ENCODE data around the gene TENT5C. TPM values are rescaled to one million over a fixed set of nuclear protein-coding genes. Genes with fewer than 3 reads are reported as not detected.

The TENT5C gene
- total RNA-seq, 1 experiment from 2014 or later, result 1.4 TPM

DNA sequence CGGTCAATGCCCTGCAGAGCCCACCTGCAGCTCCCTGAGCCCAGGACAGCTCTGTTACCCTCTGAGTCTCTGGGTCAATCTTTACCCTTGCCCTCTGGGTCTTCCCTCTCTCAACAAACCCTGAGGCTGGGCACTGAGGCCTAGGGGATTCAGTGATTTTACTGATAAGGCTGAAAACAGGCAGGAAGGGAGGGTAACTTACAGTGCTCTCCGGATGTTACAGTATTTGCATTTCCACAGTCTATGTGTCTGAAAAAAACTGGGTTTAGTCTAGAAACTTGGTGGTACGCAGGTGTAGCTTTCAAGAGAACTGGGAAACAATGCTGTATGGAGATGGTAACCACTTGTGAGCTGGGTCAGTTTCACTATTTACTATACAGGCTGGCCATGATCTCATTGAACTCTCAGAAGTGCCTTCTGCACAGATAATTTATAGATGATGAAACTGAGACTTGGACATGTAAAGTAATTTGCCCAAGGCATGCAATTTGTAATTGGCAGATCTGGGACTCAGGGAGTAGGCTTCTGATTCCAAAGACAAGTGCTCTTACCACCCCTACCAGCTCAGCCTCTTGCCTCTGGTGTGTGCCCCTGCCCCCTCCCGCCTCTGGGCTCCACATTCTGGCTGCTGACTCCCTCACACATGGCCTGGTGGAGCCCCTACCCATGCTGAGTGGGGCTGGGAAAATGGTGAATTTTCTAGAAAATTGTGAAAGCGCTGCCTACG, 48.8 kb downstream of the TENT5C start:
- Histone ChIP-seq H3K4me3 (replicated peaks in 1 of 2; ENCODE audit: low read depth in 1 of 2, low read length in 2 of 2) (no peak overlapping the region), H3K9ac (ENCODE audit: low read length) (no peak overlapping the region), H3K4me1 (ENCODE audit: control insufficient read depth in 1 of 2, insufficient read depth in 2 of 2, low read length in 2 of 2) (peaks cover 5 to 10% of the 10 kb centered on the region in 2 experiments), H3K9me2 (ENCODE audit: insufficient read depth) (no peaks in the 10 kb centered on the region), H2AFZ (ENCODE audit: low read depth, low read length, poor library complexity, severe bottlenecking) (no peak overlapping the region), H3K79me2 (ENCODE audit: insufficient read depth, low read length) (no peaks in the 10 kb centered on the region), H3K27ac (ENCODE audit: low read depth, low read length) (no peak overlapping the region), H3K4me2 (ENCODE audit: low read length) (no peak overlapping the region), H3K36me3 (ENCODE audit: control insufficient read depth in 1 of 2, insufficient read depth in 2 of 2, low read length in 2 of 2) (no peaks in the 10 kb centered on the region), H4K20me1 (ENCODE audit: insufficient read depth) (no peaks in the 10 kb centered on the region), H3K9me3 (ENCODE audit: control insufficient read depth in 1 of 2, insufficient read depth in 1 of 2, low read depth in 1 of 2, low read length in 2 of 2) (no peaks in the 10 kb centered on the region), H3K27me3 (ENCODE audit: insufficient read depth, low read length) (no peaks in the 10 kb centered on the region)
- intact Hi-C loops (cut with micrococcal nuclease), result no loop called here
- no TSS peak for BruUV-seq (replicated peaks)
- TF ChIP-seq FOSL1 (IDR thresholded peaks at IDR 0.05; ENCODE audit: low read depth), result no peak
- no peak for TF ChIP-seq CEBPB (IDR thresholded peaks at IDR 0.05; ENCODE audit: low read depth)
- TF ChIP-seq SP1 (IDR thresholded peaks at IDR 0.05; ENCODE audit: low read depth), result no peak
- TF ChIP-seq EZH2 (IDR thresholded peaks at IDR 0.05), result no peak
- no peak for TF ChIP-seq CBX3 (IDR thresholded peaks at IDR 0.05; ENCODE audit: low read depth)
- ChIA-PET RAD21 (ENCODE audit: low non-redundant PET in 1 of 2, low total read pairs in 2 of 2, uncharacterized antibody in 2 of 2, unreplicated experiment in 2 of 2) (no interaction called here), CTCF (no interaction called here), POLR2A (no interaction called here)
- no peak for DNase-seq (ENCODE audit: low read depth, low spot score)
- ATAC-seq, result no peak

DNA sequence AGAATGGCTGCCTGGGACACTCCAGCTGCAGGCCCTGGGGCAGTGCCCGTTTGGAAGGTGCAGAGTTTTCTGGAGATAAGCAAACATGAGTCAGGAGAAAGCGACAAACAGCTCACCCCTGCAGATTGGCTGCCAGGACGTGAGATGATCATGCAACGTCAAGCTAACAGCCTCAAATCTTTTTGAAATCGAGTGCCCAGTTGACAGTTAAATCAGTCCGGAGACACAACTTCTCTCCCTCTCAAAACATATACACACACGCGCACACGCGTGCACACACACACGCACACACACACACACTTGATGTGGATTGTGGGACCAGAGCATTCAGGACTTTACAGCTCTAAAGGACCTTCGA, 49.4 kb downstream of the TENT5C start:
- DNase-seq (ENCODE audit: low read depth, low spot score) (no peak), ATAC-seq (no peak)
- H3K27me3 ChIP-seq (ENCODE audit: insufficient read depth, low read length), result no peaks in the 10 kb centered on the region
- H3K79me2 ChIP-seq (ENCODE audit: insufficient read depth, low read length), result no peaks in the 10 kb centered on the region
- H3K36me3 ChIP-seq (ENCODE audit: control insufficient read depth in 1 of 2, insufficient read depth in 2 of 2, low read length in 2 of 2), result no peaks in the 10 kb centered on the region
- no TSS peak for BruUV-seq (replicated peaks)
- ChIA-PET POLR2A (no interaction called here), CTCF (no interaction called here), RAD21 (ENCODE audit: low non-redundant PET in 1 of 2, low total read pairs in 2 of 2, uncharacterized antibody in 2 of 2, unreplicated experiment in 2 of 2) (no interaction called here)
- no peak overlapping the region for H3K9ac ChIP-seq (ENCODE audit: low read length)
- no peaks in the 10 kb centered on the region for H4K20me1 ChIP-seq (ENCODE audit: insufficient read depth)
- no peak overlapping the region for H3K27ac ChIP-seq (ENCODE audit: low read depth, low read length)
- peaks cover 5 to 10% of the 10 kb centered on the region in 2 experiments for H3K4me1 ChIP-seq (ENCODE audit: control insufficient read depth in 1 of 2, insufficient read depth in 2 of 2, low read length in 2 of 2)
- H3K4me3 ChIP-seq (replicated peaks in 1 of 2; ENCODE audit: low read depth in 1 of 2, low read length in 2 of 2), result no peak overlapping the region
- TF ChIP-seq JUND (IDR thresholded peaks at IDR 0.05) (no peak), SP1 (IDR thresholded peaks at IDR 0.05; ENCODE audit: low read depth) (no peak)
- H3K9me3 ChIP-seq (ENCODE audit: control insufficient read depth in 1 of 2, insufficient read depth in 1 of 2, low read depth in 1 of 2, low read length in 2 of 2), result no peaks in the 10 kb centered on the region
- intact Hi-C loops (cut with micrococcal nuclease), result no loop called here
- no peaks in the 10 kb centered on the region for H3K9me2 ChIP-seq (ENCODE audit: insufficient read depth)
- no peak overlapping the region for H3K4me2 ChIP-seq (ENCODE audit: low read length)
- no peak overlapping the region for H2AFZ ChIP-seq (ENCODE audit: low read depth, low read length, poor library complexity, severe bottlenecking)
